ENCODE results near the gene MBD3L2B. TPM values are rescaled to one million over a fixed set of nuclear protein-coding genes. Genes with fewer than 3 reads are reported as not detected.

The MBD3L2B gene
- total and polyA plus RNA-seq, 2 experiments from 2014 or later, result not detected

- Histone ChIP-seq H3K9me2 (ENCODE audit: insufficient read depth) (no peaks in the 10 kb centered on the region), H3K27me3 (replicated peaks; ENCODE audit: insufficient read depth) (no peaks in the 10 kb centered on the region), H3K9me3 (ENCODE audit: low read depth) (no peaks in the 10 kb centered on the region), H2AFZ (no peak overlapping the region), H3K36me3 (ENCODE audit: low read depth) (no peaks in the 10 kb centered on the region), H3K4me2 (ENCODE audit: unreplicated experiment) (no peak overlapping the region), H4K20me1 (ENCODE audit: insufficient read depth) (no peaks in the 10 kb centered on the region), H3K79me2 (ENCODE audit: insufficient read depth) (no peaks in the 10 kb centered on the region), H3K27ac (no peak overlapping the region), H3F3A (ENCODE audit: insufficient read depth) (no peaks in the 10 kb centered on the region), H3K4me3 (no peak overlapping the region), H3K9ac (no peak overlapping the region), H3K4me1 (ENCODE audit: insufficient read depth) (peaks cover 4% of the 10 kb centered on the region; the same call in 1 of the 2 replicates)
- WGBS, 2 experiments (ENCODE audit: low coverage in 1 of 2, low lambda C conversion rate in 2 of 2, missing lambda C conversion rate in 2 of 2), result 27 to 34% methylated on average over 4 of the region's 4 CpGs
- DNase-seq, result no peak
- TF ChIP-seq EZH2phosphoT487 (IDR thresholded peaks at IDR 0.05; ENCODE audit: insufficient read depth, low read depth) (no peak), EZH2 (IDR thresholded peaks at IDR 0.05; ENCODE audit: insufficient read depth, poor library complexity, severe bottlenecking) (no peak)
- in situ Hi-C loops (cut with MboI), result no loop called here
Measured at GRCh38 chr19:6996810-6997209, 24.4 kb downstream of the MBD3L2B start.

- no peaks in the 10 kb centered on the region for H3K9me3 ChIP-seq (ENCODE audit: low read depth)
- no peak overlapping the region for H3K4me3 ChIP-seq
- TF ChIP-seq EZH2phosphoT487 (IDR thresholded peaks at IDR 0.05; ENCODE audit: insufficient read depth, low read depth) (no peak), EZH2 (IDR thresholded peaks at IDR 0.05; ENCODE audit: insufficient read depth, poor library complexity, severe bottlenecking) (no peak)
- no peaks in the 10 kb centered on the region for H3K36me3 ChIP-seq (ENCODE audit: low read depth)
- H4K20me1 ChIP-seq (ENCODE audit: insufficient read depth), result no peaks in the 10 kb centered on the region
- no peaks in the 10 kb centered on the region for H3F3A ChIP-seq (ENCODE audit: insufficient read depth)
- H3K9me2 ChIP-seq (ENCODE audit: insufficient read depth), result no peaks in the 10 kb centered on the region
- H3K79me2 ChIP-seq (ENCODE audit: insufficient read depth), result no peaks in the 10 kb centered on the region
- no peak overlapping the region for H3K4me2 ChIP-seq (ENCODE audit: unreplicated experiment)
- no peak overlapping the region for H3K27ac ChIP-seq
- H3K27me3 ChIP-seq (replicated peaks; ENCODE audit: insufficient read depth), result no peaks in the 10 kb centered on the region
- 33 to 46% methylated on average over 1 of the region's 1 CpG for WGBS, 2 experiments (ENCODE audit: low coverage in 1 of 2, low lambda C conversion rate in 2 of 2, missing lambda C conversion rate in 2 of 2)
- no peak for DNase-seq
- H3K4me1 ChIP-seq (ENCODE audit: insufficient read depth), result peaks cover 4% of the 10 kb centered on the region; the same call in 1 of the 2 replicates
- H2AFZ ChIP-seq, result no peak overlapping the region
- no peak overlapping the region for H3K9ac ChIP-seq
- in situ Hi-C loops (cut with MboI), result no loop called here
Measured at GRCh38 chr19:6995054-6995453, 26.2 kb downstream of the MBD3L2B start.

GRCh38 chr19:6988257-6988656 lies 33.0 kb downstream of the MBD3L2B start:
- Histone ChIP-seq H3K9me3 (ENCODE audit: low read depth) (no peaks in the 10 kb centered on the region), H3K27me3 (replicated peaks; ENCODE audit: insufficient read depth) (no peaks in the 10 kb centered on the region), H3K4me1 (ENCODE audit: insufficient read depth) (no peaks in the 10 kb centered on the region), H4K20me1 (ENCODE audit: insufficient read depth) (no peaks in the 10 kb centered on the region), H3K79me2 (ENCODE audit: insufficient read depth) (no peaks in the 10 kb centered on the region), H3K4me3 (no peak overlapping the region), H3K36me3 (ENCODE audit: low read depth) (no peaks in the 10 kb centered on the region), H3K9me2 (ENCODE audit: insufficient read depth) (no peaks in the 10 kb centered on the region), H3K9ac (no peak overlapping the region), H3K27ac (no peak overlapping the region), H3F3A (ENCODE audit: insufficient read depth) (no peaks in the 10 kb centered on the region), H2AFZ (no peak overlapping the region), H3K4me2 (ENCODE audit: unreplicated experiment) (no peak overlapping the region)
- 0 to 2% methylated on average over 3 of the region's 3 CpGs for WGBS, 2 experiments (ENCODE audit: low coverage in 1 of 2, low lambda C conversion rate in 2 of 2, missing lambda C conversion rate in 2 of 2)
- TF ChIP-seq EZH2 (IDR thresholded peaks at IDR 0.05; ENCODE audit: insufficient read depth, poor library complexity, severe bottlenecking) (no peak), EZH2phosphoT487 (IDR thresholded peaks at IDR 0.05; ENCODE audit: insufficient read depth, low read depth) (no peak)
- in situ Hi-C loops (cut with MboI), result no loop called here
- DNase-seq, result no peak

- DNase-seq, result no peak
- no peak for TF ChIP-seq EZH2 (IDR thresholded peaks at IDR 0.05; ENCODE audit: insufficient read depth, poor library complexity, severe bottlenecking)
- no peak for TF ChIP-seq EZH2phosphoT487 (IDR thresholded peaks at IDR 0.05; ENCODE audit: insufficient read depth, low read depth)
- Histone ChIP-seq H3K9me2 (ENCODE audit: insufficient read depth) (no peaks in the 10 kb centered on the region), H3K4me3 (no peak overlapping the region), H3K4me1 (ENCODE audit: insufficient read depth) (no peaks in the 10 kb centered on the region), H2AFZ (no peak overlapping the region), H3K9ac (no peak overlapping the region), H3K79me2 (ENCODE audit: insufficient read depth) (no peaks in the 10 kb centered on the region), H3K4me2 (ENCODE audit: unreplicated experiment) (no peak overlapping the region), H3K9me3 (ENCODE audit: low read depth) (no peaks in the 10 kb centered on the region), H3K36me3 (ENCODE audit: low read depth) (no peaks in the 10 kb centered on the region), H3F3A (ENCODE audit: insufficient read depth) (no peaks in the 10 kb centered on the region), H3K27me3 (replicated peaks; ENCODE audit: insufficient read depth) (no peaks in the 10 kb centered on the region), H4K20me1 (ENCODE audit: insufficient read depth) (no peaks in the 10 kb centered on the region), H3K27ac (no peak overlapping the region)
- in situ Hi-C loops (cut with MboI), result no loop called here
- WGBS, 2 experiments (ENCODE audit: low coverage in 1 of 2, low lambda C conversion rate in 2 of 2, missing lambda C conversion rate in 2 of 2), result 20 to 22% methylated on average over 4 of the region's 4 CpGs
Measured at GRCh38 chr19:6987850-6988249, 33.4 kb downstream of the MBD3L2B start.

GRCh38 chr19:6983448-6983847 lies 37.8 kb downstream of the MBD3L2B start:
- Histone ChIP-seq H3K27me3 (replicated peaks; ENCODE audit: insufficient read depth) (no peaks in the 10 kb centered on the region), H3K4me3 (no peak overlapping the region), H3K4me2 (ENCODE audit: unreplicated experiment) (no peak overlapping the region), H3K36me3 (ENCODE audit: low read depth) (no peaks in the 10 kb centered on the region), H3K27ac (no peak overlapping the region), H3F3A (ENCODE audit: insufficient read depth) (no peaks in the 10 kb centered on the region), H4K20me1 (ENCODE audit: insufficient read depth) (no peaks in the 10 kb centered on the region), H3K4me1 (ENCODE audit: insufficient read depth) (no peaks in the 10 kb centered on the region), H3K9me2 (ENCODE audit: insufficient read depth) (no peaks in the 10 kb centered on the region), H3K79me2 (ENCODE audit: insufficient read depth) (no peaks in the 10 kb centered on the region), H2AFZ (no peak overlapping the region), H3K9ac (no peak overlapping the region), H3K9me3 (ENCODE audit: low read depth) (no peaks in the 10 kb centered on the region)
- in situ Hi-C loops (cut with MboI), result no loop called here
- TF ChIP-seq EZH2phosphoT487 (IDR thresholded peaks at IDR 0.05; ENCODE audit: insufficient read depth, low read depth) (no peak), EZH2 (IDR thresholded peaks at IDR 0.05; ENCODE audit: insufficient read depth, poor library complexity, severe bottlenecking) (no peak)
- DNase-seq, result no peak
